Keratinocyte (primary cell): ENCODE data around the gene ATP2C1. TPM values are rescaled to one million over a fixed set of nuclear protein-coding genes. Genes with fewer than 3 reads are reported as not detected.

Experiments
- DNase-seq: peaks from one replicate; pipeline ENCODE4 v3.0.0-alpha.2; 2011; ENCODE audit warnings: low read depth, missing footprints, low spot score
- FAIRE-seq: peaks from 2 replicates; lab custom pipeline; 2011; peaks lifted over from hg19 to GRCh38; lab: Jason Lieb, UNC
- H2AFZ ChIP-seq: 2 replicates; pipeline ENCODE4 v1.6.0; 2012; ENCODE audit warnings: low read length, control low read depth, inconsistent platforms; ENCODE audit not compliant: control insufficient read depth
- H3K27ac ChIP-seq: 2 replicates; pipeline ENCODE4 v1.5.1; 2011; ENCODE audit warnings: low read length; ENCODE audit not compliant: control insufficient read depth, insufficient read depth
- H3K27me3 ChIP-seq: 3 replicates; pipeline ENCODE4 v1.6.0; 2011; ENCODE audit warnings: low read length; ENCODE audit not compliant: control insufficient read depth, insufficient read depth; ENCODE audit errors: extremely low read depth
- H3K36me3 ChIP-seq, 2 experiments: 2 replicates in 1 of 2; 3 replicates in 1 of 2; pipeline ENCODE4 v1.5.1; 2011; ENCODE audit warnings: low read length in 2 of 2, mild to moderate bottlenecking in 1 of 2; ENCODE audit not compliant: control insufficient read depth in 2 of 2, insufficient read depth in 2 of 2; ENCODE audit errors: extremely low read depth in 1 of 2
- H3K4me1 ChIP-seq: 3 replicates; pipeline ENCODE4 v1.5.1; 2011; ENCODE audit warnings: low read length; ENCODE audit not compliant: control insufficient read depth, insufficient read depth; ENCODE audit errors: extremely low read depth
- H3K4me2 ChIP-seq: 3 replicates; pipeline ENCODE4 v1.6.0; 2011; ENCODE audit warnings: low read depth, low read length; ENCODE audit not compliant: control insufficient read depth, insufficient read depth; ENCODE audit errors: extremely low read depth
- H3K4me3 ChIP-seq, 3 experiments: fragments of 200-600 bp in 1 of 3; sonication (generic) in 1 of 3; 2 replicates in 2 of 3; 3 replicates in 1 of 3; pipeline ENCODE4 v1.5.1; 2011 to 2016; ENCODE audit warnings: low read length in 3 of 3, mild to moderate bottlenecking in 3 of 3, control low read depth in 2 of 3, inconsistent platforms in 1 of 3, low read depth in 1 of 3, mixed read lengths in 1 of 3, mixed run types in 1 of 3, moderate library complexity in 1 of 3; ENCODE audit not compliant: control insufficient read depth in 2 of 3, insufficient read depth in 2 of 3; ENCODE audit errors: extremely low read depth in 1 of 3
- H3K79me2 ChIP-seq: 2 replicates; pipeline ENCODE4 v1.6.0; 2012; ENCODE audit warnings: low read length; ENCODE audit not compliant: control insufficient read depth, insufficient read depth
- H3K9ac ChIP-seq: 3 replicates; pipeline ENCODE4 v1.6.0; 2011; ENCODE audit warnings: low read length; ENCODE audit not compliant: control insufficient read depth, insufficient read depth; ENCODE audit errors: extremely low read depth
- H3K9me1 ChIP-seq: 3 replicates; pipeline ENCODE4 v1.6.0; 2011; ENCODE audit warnings: low read length; ENCODE audit not compliant: control insufficient read depth, insufficient read depth; ENCODE audit errors: extremely low read depth
- H3K9me3 ChIP-seq: 2 replicates; pipeline ENCODE4 v1.5.1; 2012; ENCODE audit warnings: low read depth, low read length; ENCODE audit not compliant: control insufficient read depth
- H4K20me1 ChIP-seq: 3 replicates; pipeline ENCODE4 v1.6.0; 2011; ENCODE audit warnings: low read length; ENCODE audit not compliant: control insufficient read depth, insufficient read depth; ENCODE audit errors: extremely low read depth
- EZH2 ChIP-seq: IDR thresholded peaks from one replicate; pipeline ENCODE4 v1.6.1; 2012; ENCODE audit warnings: inconsistent platforms, mild to moderate bottlenecking, low read length, moderate library complexity
- dilution Hi-C: fragments of 300-500 bp; cut with MboI; formaldehyde crosslinking; loops from one replicate; pipeline ENCODE4 v1.7.0; 2020; ENCODE audit warnings: low sequenced_read_pairs; ENCODE audit not compliant: extremely low pct_ligation_motif_present
- polyA plus RNA-seq, 5 experiments: library from polyadenylated mRNA; depleted of rRNA in 3 of 5; stranded (reverse) in 3 of 5; stranded (forward) in 1 of 5; unstranded in 1 of 5; fragments of >200 nt; gene quantifications; 1 replicate in 1 of 5; 2 replicates in 3 of 5; 3 replicates in 1 of 5; pipeline versions ENCODE4 v1.2.1 to v1.2.3, GENCODE V29; 2011 to 2012; ENCODE audit warnings: missing spikeins in 2 of 5, low read depth in 1 of 5, low replicate concordance in 1 of 5
- TF ChIP-seq, protein P1 (sequence below), 3 experiments: IDR thresholded peaks in 1 of 3; conservative IDR thresholded peaks in 1 of 3; optimal IDR thresholded peaks in 1 of 3; 2 replicates in 2 of 3; 3 replicates in 1 of 3; pipeline versions ENCODE3 to v1.5.1; 2011; ENCODE audit warnings: low read length in 3 of 3, mild to moderate bottlenecking in 3 of 3, moderate library complexity in 2 of 3, control low read depth in 1 of 3, inconsistent platforms in 1 of 3; ENCODE audit not compliant: insufficient read depth in 2 of 3; ENCODE audit errors: extremely low read depth in 1 of 3

The ATP2C1 gene
- polyA plus RNA-seq, 1 donor (not counting 4 experiments of a cell fraction or from before 2014, with no cell fraction given), result 141 TPM

DNA sequence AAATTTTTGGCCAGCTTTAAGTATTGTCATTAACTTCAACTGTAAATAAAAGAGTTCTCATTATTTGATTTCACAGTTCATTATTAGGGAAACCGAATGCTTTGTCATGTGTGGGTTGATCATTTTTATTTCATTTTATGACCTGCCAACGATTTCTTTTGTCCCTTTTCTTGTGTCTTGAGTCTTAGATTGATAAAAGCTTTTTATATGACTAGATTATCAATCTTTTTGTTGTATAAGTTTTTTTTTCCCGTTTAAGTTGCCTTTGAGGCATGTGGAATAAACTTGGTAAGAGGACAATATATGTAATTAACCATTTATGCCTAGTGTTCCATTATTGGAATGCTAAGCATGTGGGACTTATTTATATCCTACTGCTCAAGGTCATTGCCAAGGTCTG lies 62.8 kb downstream of the ATP2C1 start:
- no peak overlapping the region for H2AFZ ChIP-seq
- H3K79me2 ChIP-seq, result no peaks in the 10 kb centered on the region
- DNase-seq (no peak), FAIRE-seq (no peak)
- no peak overlapping the region for H3K4me3 ChIP-seq
- TF ChIP-seq, protein P1, sequence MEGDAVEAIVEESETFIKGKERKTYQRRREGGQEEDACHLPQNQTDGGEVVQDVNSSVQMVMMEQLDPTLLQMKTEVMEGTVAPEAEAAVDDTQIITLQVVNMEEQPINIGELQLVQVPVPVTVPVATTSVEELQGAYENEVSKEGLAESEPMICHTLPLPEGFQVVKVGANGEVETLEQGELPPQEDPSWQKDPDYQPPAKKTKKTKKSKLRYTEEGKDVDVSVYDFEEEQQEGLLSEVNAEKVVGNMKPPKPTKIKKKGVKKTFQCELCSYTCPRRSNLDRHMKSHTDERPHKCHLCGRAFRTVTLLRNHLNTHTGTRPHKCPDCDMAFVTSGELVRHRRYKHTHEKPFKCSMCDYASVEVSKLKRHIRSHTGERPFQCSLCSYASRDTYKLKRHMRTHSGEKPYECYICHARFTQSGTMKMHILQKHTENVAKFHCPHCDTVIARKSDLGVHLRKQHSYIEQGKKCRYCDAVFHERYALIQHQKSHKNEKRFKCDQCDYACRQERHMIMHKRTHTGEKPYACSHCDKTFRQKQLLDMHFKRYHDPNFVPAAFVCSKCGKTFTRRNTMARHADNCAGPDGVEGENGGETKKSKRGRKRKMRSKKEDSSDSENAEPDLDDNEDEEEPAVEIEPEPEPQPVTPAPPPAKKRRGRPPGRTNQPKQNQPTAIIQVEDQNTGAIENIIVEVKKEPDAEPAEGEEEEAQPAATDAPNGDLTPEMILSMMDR (optimal IDR thresholded peaks at IDR 0.05 in 1 of 3, IDR thresholded peaks at IDR 0.05 in 1 of 3, conservative IDR thresholded peaks at IDR 0.05 in 1 of 3; ENCODE audit: extremely low read depth in 1 of 3, insufficient read depth in 2 of 3, low read length in 3 of 3), result no peak
- no peak for TF ChIP-seq EZH2
- no peaks in the 10 kb centered on the region for H3K4me1 ChIP-seq
- no peaks in the 10 kb centered on the region for H3K9me1 ChIP-seq
- H3K27ac ChIP-seq, result no peak overlapping the region
- H3K9me3 ChIP-seq, result no peaks in the 10 kb centered on the region
- dilution Hi-C loops, result no loop called here
- H3K27me3 ChIP-seq, result no peaks in the 10 kb centered on the region
- peaks cover 4 to 8% of the 10 kb centered on the region in 2 experiments for H3K36me3 ChIP-seq
- H3K4me2 ChIP-seq, result no peak overlapping the region
- H3K9ac ChIP-seq, result no peak overlapping the region
- H4K20me1 ChIP-seq, result no peaks in the 10 kb centered on the region

DNA sequence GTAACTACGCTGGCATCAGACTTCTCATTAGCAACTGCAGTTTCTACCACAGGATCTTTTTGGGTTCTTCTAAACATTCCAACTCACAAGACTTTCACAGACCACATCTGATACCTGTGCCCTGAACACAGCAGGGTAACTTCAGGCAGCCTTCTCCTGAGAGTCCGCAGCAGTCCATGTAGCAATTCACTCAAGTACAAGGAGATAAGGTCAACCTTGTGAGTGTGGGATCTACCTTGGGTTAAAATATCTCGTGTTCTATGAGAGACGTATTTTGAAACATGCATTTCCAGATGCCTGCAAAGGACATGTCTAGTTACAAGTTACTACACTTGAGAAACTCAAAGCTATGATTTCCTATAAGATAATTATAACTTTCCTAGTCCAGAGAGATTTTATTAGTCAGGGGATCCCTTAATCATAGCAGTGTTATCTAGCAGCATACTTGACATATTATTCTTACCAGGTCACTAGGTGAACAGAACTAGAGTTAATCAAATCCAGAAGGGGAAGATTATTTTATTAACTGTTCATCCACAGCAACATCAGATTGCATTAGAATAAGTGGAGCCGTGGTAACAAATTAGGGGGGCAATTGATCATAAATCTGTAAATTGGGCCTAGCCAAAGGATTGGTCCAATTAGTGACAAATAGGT lies 66.4 kb downstream of the ATP2C1 start:
- dilution Hi-C loops, result no loop called here
- no peak overlapping the region for H3K9ac ChIP-seq
- no peak for DNase-seq
- peaks cover 17% of the 10 kb centered on the region for H3K4me1 ChIP-seq
- H3K4me3 ChIP-seq, result no peak overlapping the region
- no peak for FAIRE-seq
- H3K9me1 ChIP-seq, result no peaks in the 10 kb centered on the region
- no peaks in the 10 kb centered on the region for H3K79me2 ChIP-seq
- H3K36me3 ChIP-seq, result peaks cover 6 to 8% of the 10 kb centered on the region in 2 experiments
- no peaks in the 10 kb centered on the region for H3K27me3 ChIP-seq
- H4K20me1 ChIP-seq, result no peaks in the 10 kb centered on the region
- no peak overlapping the region for H2AFZ ChIP-seq
- TF ChIP-seq, protein P1 (optimal IDR thresholded peaks at IDR 0.05 in 1 of 3, IDR thresholded peaks at IDR 0.05 in 1 of 3, conservative IDR thresholded peaks at IDR 0.05 in 1 of 3; ENCODE audit: extremely low read depth in 1 of 3, insufficient read depth in 2 of 3, low read length in 3 of 3), result no peak
- TF ChIP-seq EZH2, result no peak
- H3K9me3 ChIP-seq, result no peaks in the 10 kb centered on the region
- H3K27ac ChIP-seq, result no peak overlapping the region
- no peak overlapping the region for H3K4me2 ChIP-seq
